Non-pigmented ciliary epithelial cell (primary cell): ENCODE measurements around the gene GPRC5B.

ENCODE experiments used
- DNase-seq: peaks from one replicate; pipeline ENCODE4 v3.0.0-alpha.2; 2010; ENCODE audit warnings: low read depth

Gene GPRC5B

DNA sequence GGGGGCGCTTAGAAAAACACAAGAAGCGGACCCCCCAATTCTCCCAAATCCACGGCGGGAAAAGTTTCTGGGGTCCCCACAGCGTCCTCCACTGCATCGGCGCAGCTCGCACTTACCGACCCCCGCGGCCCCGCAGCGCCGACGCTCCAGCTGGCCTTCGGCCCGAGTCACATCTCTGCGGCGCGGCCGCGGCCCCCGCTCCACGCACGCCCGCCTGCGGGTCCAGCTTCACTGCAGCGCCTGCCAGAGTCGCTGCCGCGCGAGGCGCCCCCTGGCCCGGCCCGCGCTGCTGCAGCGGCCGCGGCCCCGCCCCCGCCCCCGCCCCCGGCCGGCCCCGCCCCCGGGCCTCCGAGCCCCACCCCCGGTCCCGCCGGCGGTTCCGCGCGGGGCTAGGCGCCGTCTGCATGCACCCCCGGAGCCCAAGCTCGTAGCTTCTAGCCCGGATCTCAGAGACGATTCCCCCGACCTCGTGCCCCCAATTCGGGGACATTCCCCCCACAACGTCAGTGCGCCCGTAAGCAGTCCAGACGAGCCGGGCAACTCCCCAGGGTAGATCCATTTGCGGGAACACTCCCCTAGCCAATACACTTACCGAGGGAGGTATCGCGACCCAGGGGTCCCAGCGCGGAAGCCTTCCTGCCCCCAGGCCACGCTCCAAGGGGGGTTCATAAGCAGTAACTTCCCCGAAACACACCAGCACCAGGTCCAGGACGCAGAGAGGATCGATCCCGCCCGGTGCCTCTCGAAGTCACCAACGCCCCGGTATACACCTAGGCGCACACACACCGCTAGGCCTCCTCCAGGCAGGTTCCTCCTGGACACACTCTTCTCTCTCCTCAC is at the start of gene GPRC5B:
TSS of gene GPRC5B (minus strand) at position 238 of the 840 bp plus-strand sequence. CDS start 12,003 bp downstream, outside the sequence.
- no peak for DNase-seq

- DNase-seq = no peak
These were observed 49.1 kb upstream of the GPRC5B start for GRCh38 chr16:19933740-19934139.

DNA sequence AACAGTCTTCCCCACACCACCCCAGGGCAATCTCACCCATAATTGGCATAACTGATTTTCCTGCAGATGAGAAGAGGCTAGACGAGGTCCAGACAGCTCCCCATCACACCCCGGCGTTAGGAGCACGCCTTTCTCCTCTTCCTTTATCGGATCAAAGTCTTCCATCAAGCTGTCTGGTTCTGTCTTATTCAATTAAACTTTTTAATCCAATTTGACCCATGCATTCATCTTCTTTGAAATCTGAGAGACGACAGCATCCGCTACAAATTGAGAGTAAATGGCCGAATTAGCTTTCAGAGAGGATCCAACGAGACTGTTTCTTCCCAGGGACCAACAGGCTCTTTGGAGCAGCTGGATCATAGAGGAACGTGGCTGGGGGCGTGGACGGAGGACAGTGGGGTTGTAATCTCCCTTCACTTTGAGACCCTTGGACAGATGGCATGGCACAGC is 44.4 kb upstream of the GPRC5B start:
- DNase-seq = no peak

DNA sequence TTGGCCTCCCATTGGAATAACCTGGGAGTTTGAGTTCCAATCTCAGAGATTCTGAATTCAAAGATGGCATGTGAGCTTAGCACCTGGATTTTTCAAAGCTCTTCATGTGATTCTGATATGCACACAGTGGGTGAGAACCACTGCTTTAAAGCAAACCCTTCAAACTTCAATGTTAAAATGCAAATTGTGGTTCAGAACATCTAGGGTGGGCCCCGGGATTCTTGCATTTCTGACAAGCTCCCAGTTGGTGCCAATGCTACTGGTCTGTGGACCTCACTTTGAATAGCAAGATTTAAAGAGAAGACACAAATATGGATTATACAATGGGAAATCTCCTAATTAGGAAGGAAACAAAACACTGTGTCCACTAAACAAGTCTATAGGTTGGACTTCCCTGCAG is 43.8 kb upstream of the GPRC5B start:
- no peak for DNase-seq

DNA sequence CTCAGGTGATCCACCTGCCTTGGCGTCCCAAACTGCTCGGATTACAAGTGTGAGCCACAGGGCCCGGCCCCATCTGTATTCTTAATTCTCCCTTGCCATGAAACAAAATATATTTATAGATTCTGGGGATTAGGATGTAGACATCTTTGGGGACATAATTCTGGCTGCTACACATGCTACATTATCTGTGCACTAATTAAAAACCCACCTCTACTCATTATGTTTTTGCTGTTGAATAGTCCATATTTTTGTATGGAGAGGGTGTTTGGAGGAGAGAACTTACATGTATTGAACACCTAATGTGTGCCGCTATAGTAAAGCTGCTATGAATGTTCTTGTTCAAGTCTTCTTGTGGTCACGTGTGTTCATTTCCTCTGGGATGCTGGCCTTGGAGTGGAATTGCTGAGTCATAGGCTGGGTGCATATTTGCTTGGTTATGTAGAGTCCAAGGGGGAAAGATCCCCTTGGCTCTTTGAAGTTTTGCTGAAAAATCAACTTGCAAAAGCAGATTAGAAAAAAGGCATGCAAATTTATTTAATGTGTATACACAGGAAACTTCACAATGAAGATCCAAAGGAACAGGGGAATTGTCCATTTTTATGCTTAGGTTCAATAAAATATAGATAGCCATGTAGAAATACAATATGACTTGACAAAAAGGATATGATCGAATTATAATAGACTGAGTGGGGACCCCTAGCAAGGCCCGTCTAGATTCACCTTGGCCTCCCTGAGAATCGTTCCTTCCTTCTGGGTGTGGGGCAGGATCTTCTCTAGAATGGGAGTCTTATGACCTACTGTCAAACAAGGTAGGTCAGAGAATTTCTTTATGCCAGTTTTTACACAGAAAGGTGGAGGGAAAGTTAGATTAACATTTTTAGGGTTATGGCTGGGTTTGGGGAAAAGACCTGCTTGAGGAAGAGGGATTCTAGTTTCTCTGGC is 42.1 kb upstream of the GPRC5B start:
- DNase-seq = peak; percentile 66

DNA sequence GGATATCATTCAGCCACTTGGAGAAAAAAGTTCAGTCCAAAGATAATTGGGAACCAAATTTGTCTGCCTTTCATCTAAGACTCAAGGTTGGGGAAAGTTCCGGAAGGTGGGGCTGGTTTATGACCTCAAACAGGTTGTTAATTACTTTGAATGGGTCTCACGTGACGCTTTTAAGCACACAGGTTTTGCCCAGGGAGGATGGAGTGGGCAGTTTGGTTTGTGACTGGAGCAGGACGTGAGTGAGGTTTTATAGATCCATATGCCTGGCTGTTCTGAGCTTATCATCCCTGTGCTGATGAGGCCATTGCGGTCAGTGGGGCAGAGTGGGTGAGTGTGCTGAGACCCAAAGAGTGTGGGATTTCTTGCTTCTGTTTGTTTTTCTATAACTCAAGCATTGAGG is 38.7 kb upstream of the GPRC5B start:
- DNase-seq = no peak

DNA sequence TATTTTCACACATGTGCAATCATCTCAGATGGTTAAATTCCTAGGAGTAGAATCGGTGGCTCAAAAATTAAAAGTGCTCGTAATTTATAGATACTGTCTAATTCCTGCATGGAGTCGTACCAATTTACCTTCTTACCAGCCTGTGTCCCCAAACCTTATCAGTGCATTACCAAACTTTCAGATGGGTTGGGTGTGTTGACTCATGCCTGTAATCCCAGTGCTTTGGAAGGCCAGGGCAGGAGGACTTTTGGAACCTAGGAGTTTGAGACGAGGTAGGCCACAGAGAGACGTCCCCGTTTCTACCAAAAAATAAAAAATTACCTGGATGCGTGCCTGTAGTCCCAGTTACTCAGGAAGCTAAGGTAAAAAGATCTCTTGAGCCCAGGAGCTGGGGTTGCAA is 34.5 kb upstream of the GPRC5B start:
- DNase-seq = no peak

- no peak for DNase-seq
These were observed 31.4 kb upstream of the GPRC5B start for GRCh38 chr16:19916064-19916463.

GRCh38 chr16:19914877-19915276 is 30.2 kb upstream of the GPRC5B start:
- no peak for DNase-seq

DNA sequence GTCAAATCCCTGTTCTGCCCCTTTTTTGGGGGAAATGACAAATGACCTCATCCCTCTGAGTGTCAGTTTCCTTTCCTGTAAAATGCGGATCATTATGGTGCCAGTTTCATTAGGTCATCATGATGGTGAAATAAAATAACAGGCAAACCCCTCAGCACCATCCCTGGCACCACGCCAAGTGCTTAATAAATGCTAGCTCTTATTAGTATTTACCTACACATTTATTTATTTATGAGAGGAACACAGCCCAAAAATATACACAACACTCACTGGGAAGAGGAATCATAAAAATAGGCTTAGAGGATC is 28.6 kb upstream of the GPRC5B start:
- DNase-seq = no peak

- no peak for DNase-seq
These were observed 28.0 kb upstream of the GPRC5B start for GRCh38 chr16:19912455-19913339.

GRCh38 chr16:19911747-19912454 is 27.3 kb upstream of the GPRC5B start:
- DNase-seq = no peak

GRCh38 chr16:19911204-19911603 is 26.6 kb upstream of the GPRC5B start:
- no peak for DNase-seq

GRCh38 chr16:19909750-19910322 is 25.2 kb upstream of the GPRC5B start:
- DNase-seq = no peak

GRCh38 chr16:19908921-19909320 is 24.3 kb upstream of the GPRC5B start:
- no peak for DNase-seq

GRCh38 chr16:19907161-19907992 is 22.7 kb upstream of the GPRC5B start:
- peak; percentile 26 for DNase-seq

DNA sequence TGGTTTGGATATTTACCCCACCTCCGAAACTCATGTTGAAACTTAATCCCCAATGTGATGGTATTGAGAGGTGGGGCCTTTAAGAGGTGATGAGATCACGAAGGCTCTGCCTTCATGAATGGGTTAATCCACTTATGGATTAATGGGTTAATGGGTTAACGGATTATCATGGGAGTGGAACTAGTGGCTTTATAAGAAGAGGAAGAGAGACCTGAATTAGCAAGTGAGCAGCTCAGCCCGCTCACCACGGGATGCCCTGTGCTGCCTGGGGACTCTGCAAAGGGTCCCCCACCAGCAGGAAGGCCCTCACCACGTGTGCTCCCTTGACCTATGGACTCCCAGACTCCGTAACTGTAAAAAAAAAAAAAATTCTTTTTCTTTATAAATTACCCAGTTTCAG is 16.5 kb upstream of the GPRC5B start:
- no peak for DNase-seq

GRCh38 chr16:19899605-19899955 is 14.9 kb upstream of the GPRC5B start:
- DNase-seq = no peak

GRCh38 chr16:19898924-19899604 is 14.4 kb upstream of the GPRC5B start:
- DNase-seq = no peak

DNA sequence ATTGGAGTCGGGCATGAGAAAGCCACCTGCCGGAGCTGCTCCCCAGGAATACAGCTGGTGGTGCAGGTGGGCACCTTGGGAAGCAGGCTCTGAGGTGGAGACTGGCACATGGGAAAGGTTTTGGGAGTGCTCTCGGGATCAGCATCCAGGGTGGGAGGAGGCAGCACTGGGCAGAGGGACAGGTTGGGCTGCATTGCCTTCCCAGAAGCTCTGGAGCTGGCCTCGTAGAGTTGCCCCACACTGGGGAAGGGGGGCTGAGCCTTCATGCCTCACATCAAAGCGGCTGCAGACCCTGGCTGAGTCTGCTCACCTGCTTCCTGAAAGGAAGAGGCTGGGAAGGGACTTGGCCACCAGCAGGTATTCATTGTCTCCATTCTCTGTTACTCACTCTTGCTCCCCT is 13.5 kb upstream of the GPRC5B start:
- DNase-seq = no peak
